Hypothalamus (tissue), 51 donors: ENCODE measurements around the gene SLC47A2.
A peak's percentile ranks its signal among the peaks of the same experiment; 100 is the strongest.

Experiments
- DNase-seq, 51 donors: peaks; one replicate each; lab custom pipeline; 2025; lab: John Stamatoyannopoulos, UW

The SLC47A2 gene

GRCh38 chr17:19729900-19730299, 13.5 kb upstream of the SLC47A2 start:
- no peak for DNase-seq

DNA sequence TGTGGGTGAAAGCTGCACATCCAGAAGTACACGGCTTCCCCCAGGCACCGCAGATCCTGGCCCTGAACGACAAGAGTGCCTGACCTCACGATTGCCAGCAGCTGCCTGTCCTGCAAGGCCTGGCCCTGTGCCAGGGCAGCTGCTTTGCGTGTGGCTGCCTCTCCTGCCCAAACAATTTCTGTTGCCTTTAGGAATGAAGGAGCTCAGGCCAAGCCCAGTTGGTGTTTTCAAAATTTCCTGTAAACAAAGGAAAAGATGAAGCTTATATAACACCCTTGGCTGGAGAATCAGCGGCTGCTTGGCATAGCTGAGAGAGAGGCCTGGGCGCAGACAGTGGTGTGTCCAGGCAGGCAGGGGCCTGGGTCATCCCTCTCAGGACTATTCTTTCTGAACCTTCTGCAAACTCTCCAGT, 11.7 kb upstream of the SLC47A2 start:
- peak in 47 of 51 donors; percentile 24 to 86 (median 70) for DNase-seq

- peak in 44 of 51 donors; percentile 26 to 90 (median 62) for DNase-seq
Observed at GRCh38 chr17:19727501-19728078, 11.2 kb upstream of the SLC47A2 start.

- DNase-seq, result no peak
Observed at GRCh38 chr17:19726631-19727376, 10.4 kb upstream of the SLC47A2 start.

DNA sequence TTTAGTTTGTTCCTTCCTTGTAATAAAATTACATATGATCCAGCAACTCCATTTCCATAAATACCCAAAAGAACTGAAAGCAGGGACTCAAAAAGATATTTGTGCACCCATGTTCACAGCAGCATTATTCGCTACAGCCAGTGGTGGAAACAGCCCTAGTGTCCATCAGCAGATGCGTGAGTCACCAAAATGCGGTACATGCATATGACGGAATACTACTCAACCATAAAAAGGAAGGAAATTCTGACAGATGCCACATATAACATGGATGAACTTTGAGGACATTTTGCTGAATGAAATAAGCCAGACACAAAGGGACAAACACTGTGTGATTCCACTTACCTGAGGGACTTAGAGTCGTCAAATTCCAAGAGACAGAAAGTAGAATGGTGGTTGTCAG, 9.1 kb upstream of the SLC47A2 start:
- no peak for DNase-seq

- DNase-seq, result peak in 18 of 51 donors; percentile 10 to 53 (median 26)
Observed at GRCh38 chr17:19724501-19725420, 8.4 kb upstream of the SLC47A2 start.

DNA sequence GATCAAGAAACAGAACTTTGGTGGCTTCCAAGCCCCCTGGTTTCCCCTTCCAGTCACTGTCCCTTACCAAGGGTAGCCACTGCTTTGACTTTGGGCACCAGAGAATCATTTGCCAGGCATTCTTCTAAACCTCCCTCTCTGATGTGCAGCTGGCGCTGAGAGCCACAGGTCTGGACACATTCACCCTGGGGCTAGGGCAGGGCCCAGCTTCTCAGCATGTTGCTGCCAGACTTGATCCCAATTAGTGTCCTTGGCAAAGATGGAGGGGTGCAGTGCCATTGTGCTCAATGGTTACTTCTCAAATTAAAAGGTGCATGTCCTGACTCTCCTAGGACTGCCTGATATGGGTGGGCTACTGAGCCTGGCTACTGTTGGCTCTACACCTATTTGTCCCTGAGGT, 7.6 kb upstream of the SLC47A2 start:
- DNase-seq, result no peak

DNA sequence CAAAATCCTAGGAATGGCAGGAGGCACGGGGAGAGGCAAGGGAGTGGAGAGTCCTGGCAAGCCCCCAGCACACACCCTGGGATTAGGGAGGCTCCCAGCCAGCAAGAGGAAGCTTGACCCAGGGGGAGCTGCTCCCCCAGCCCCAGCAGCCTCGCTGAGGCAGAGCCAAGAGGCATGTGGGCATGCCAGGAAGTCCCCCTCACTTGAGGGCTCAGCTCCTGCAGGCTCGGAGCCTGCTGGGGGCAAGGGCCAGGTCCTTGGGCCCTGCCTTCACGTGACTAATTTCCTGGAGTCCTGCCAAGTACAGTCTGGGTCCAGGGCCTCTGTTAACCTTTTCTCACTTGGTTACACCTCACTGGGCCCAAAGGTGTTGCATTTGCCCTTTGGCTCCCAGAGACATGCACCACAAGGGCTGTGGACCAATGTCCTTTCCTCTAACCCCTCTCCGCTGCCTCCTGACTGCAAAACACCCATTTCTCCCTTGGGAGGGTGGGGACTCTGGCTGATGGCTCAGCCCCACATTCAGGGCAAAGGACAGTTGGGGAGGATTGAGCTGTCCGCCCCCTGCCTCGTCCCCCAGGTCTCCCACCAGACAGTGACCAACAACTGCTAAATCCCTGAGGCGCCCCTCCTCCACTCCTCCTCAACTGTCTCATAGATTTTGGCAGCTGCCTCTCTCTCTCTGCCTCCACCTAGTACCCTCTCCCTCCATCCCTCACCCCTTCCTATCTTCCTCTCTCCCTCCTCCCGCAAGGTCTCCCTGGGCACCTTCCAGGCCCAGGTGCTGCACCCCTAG, 4.4 kb upstream of the SLC47A2 start:
- DNase-seq, result no peak

- no peak for DNase-seq
Observed at GRCh38 chr17:19720210-19720475, 3.8 kb upstream of the SLC47A2 start.

GRCh38 chr17:19719355-19720209, 3.2 kb upstream of the SLC47A2 start:
- no peak for DNase-seq

GRCh38 chr17:19718613-19719354, 2.4 kb upstream of the SLC47A2 start:
- no peak for DNase-seq

DNA sequence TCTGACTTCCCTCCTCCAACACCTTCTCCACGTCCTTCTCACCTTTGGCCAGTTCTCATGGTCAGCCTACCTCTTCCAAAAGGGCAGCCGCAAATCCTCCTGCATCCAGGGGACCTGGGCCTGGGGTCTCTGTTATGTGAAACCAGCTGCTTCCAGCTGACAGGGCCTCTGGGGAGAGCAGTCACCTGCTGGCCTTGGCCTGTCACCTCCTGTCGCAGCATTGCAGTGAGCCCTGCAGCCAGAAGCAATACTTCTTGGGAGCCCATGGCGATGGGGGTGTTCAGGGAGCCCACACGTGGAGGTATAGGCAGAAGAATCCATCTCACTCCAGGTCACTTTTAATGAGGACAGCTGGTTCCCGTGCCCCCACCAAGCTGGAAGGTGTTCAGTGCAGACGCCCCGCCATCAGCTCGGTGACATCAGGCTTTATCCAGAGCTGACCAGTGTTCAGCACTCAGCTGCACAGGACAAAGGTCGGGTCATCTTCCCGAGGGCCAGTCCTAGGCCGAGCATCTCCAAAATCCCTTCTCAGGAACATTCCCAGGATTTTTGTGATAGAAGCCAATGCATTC, 1.7 kb upstream of the SLC47A2 start:
- DNase-seq, result no peak

- DNase-seq, result no peak
Observed at GRCh38 chr17:19717411-19717908, 1.1 kb upstream of the SLC47A2 start.

DNA sequence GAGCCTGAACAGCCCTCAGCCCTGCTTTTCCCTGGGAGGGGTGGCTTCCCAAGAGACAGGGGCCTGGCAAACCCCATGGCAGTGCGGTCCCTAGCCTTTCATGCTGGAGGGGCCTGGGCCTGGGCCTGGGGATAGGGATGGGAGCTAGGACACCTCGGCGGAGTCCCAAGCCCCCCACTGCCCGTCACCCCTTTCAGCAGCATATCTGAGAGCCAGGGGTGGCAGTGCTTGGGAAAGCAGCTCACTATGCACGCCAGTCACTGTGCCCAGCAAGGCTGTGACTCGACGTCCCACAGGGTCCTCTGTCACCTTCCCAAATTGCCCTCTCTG, 612 bp upstream of the SLC47A2 start:
- no peak for DNase-seq

- no peak for DNase-seq
Observed at GRCh38 chr17:19714542-19715411, 1.6 kb downstream of the SLC47A2 start.

- DNase-seq, result no peak
Observed at GRCh38 chr17:19713901-19714361, 2.5 kb downstream of the SLC47A2 start.

GRCh38 chr17:19713462-19713861, 2.9 kb downstream of the SLC47A2 start:
- no peak for DNase-seq
